GM11168 (cell line): ENCODE data around the gene ZNF225.
"Not testable (repeated sequence)": the region's sequence is repeated elsewhere in the genome, so short reads cannot be mapped to it uniquely, and the experiment has no call there.

Source experiments
- in situ Hi-C: fragments of 300-500 bp; cut with MboI; formaldehyde crosslinking; loops from one replicate; pipeline ENCODE4 v1.12.0; 2022; ENCODE audit warnings: low sequenced_read_pairs; ENCODE audit not compliant: unreplicated experiment

The ZNF225 gene

GRCh38 chr19:44113138-44113783 lies at the start of gene ZNF225:
ZNF225 (plus strand) TSS chr19:44113399; CDS start chr19:44115828, 2,429 bp downstream.
- in situ Hi-C loops, result no loop called here

DNA sequence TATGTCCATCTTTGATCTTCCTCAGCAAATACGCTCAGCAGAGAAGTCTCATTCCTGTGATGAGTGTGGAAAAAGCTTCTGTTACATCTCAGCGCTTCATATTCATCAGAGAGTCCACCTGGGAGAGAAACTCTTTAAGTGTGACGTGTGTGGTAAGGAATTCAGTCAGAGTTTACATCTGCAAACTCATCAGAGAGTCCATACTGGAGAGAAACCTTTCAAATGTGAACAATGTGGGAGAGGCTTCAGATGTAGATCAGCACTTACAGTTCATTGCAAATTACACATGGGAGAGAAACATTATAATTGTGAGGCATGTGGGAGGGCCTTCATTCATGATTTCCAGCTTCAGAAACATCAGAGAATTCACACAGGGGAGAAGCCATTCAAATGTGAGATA lies 46.9 kb upstream of the ZNF225 start:
- in situ Hi-C loops, result no loop called here

DNA sequence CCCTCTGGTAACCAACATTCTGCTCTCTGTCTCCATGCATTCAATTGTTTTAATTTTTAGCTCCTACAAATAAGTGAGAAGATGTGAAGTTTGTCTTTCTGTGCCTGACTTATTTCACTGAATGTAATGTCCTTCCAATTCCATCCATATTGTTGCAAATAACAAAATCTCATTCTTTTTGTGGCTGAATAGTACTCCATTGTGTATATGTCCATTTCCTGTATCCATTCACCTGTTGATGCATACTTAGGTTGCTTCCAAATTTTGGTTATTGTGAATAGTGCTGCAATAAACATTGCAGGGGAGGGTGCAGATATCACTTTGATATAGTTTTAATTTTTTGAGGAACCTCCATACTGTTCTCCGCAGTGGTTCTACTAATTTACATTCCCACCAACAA lies 43.8 kb upstream of the ZNF225 start:
- in situ Hi-C loops, result no loop called here

- in situ Hi-C loops, result no loop called here
These were observed 41.2 kb upstream of the ZNF225 start, which contains the start of gene ZNF284 for GRCh38 chr19:44071824-44072542. ZNF284 (plus strand) TSS chr19:44072159; CDS start chr19:44076390, 4,231 bp downstream.

DNA sequence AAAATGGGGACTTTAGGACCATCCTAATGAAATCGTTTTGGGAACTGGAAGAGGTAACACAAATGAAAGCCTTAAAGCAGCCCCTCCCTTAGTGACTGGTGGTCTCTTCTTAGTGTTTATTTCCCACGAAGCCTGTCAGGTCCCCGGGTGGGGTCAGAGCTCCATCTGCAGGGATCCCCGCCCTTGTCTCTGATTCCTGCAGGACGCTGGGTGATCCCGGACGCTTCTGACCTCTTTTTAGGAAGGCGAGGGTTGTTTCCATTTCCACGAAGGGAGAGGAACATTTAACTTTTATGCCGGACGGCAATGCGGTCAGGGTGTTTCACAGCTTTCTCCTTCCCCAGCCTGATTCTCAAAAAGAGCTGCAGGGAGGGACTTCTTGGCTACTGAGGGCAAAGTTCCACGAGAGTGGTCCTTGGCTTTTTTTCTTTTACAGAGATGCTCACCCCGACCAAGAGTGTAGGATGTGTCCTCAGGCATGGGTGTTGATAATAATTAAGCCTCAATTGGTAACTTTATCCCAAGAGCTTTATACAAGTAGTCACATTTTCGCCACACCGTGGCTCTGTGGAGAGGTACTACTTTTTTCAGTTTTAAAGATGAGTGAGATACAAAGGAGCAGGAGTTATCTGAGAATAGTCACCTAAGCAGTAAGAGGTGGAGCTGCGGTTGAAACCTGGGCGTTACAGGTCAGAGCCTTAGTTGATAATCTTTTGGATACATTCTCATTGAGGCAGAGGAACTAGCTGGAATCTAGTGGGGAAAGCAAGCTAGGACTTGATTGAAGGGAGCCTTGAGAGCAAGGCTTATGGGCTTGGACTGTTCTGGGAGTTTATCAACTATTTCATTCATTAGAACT lies 40.4 kb upstream of the ZNF225 start:
- in situ Hi-C loops, result no loop called here

GRCh38 chr19:44076325-44076724 lies 36.9 kb upstream of the ZNF225 start:
- in situ Hi-C loops, result no loop called here

- in situ Hi-C loops, result no loop called here
These were observed 21.1 kb upstream of the ZNF225 start for GRCh38 chr19:44092108-44092507.

- in situ Hi-C loops, result no loop called here
These were observed 19.1 kb upstream of the ZNF225 start, which contains the start of gene ZNF224 for GRCh38 chr19:44093931-44094765. ZNF224 (plus strand) TSS chr19:44094361; CDS start chr19:44097874, 3,513 bp downstream.

GRCh38 chr19:44107751-44108150 lies 5.4 kb upstream of the ZNF225 start:
- in situ Hi-C loops, result no loop called here

DNA sequence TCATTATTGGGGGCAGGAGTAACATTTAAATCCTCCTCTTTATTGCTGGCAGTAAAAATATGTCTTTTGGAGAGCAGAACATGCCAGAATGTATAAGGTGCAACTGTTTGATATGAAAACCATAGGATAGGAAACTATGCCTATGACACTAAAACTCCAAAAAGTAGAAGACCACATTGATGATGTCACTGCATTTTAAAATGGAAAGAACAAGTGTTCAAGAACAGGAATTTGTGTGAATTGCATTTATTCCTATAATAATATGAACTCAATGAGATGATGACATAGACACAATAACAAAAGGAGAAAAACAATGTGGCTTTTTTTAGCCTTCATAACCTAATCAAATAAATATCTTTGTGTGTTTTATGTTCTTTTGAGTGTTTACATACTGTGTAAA lies 3.7 kb upstream of the ZNF225 start:
- in situ Hi-C loops, result no loop called here

- in situ Hi-C loops, result no loop called here
These were observed 1.2 kb upstream of the ZNF225 start for GRCh38 chr19:44111910-44112463.

- in situ Hi-C loops, result no loop called here
These were observed 429 bp upstream of the ZNF225 start for GRCh38 chr19:44112802-44113137.

DNA sequence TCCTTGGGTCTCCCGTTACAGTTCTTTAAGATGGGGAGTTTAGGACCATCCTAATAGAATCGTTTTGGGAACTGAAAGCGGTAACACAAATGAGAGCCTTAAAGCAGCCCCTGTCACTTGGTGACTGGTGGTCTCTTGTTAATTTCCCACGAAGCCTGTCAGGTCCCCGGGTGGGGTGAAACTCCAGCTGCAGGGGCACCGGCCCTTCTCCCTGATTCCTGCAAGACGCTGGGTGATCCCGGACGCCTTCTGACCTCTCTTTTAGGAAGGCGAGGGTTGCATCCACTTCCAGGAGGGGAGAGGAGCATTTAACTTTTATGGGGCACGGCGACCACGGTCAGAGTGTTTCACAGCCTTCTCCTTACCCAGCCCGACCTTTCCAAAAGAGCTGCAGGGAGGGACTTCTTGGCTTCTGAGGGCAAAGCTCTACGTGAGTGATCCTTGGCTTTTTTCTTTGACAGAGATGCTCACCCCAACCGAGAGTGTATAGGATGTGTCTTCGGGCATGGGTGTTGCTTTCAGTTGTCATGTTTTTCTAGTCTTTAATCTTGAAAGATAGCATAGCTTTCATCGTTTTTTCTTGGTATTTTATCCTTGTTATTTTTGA lies 688 bp downstream of the ZNF225 start:
- in situ Hi-C loops, result no loop called here

- in situ Hi-C loops, result not testable (repeated sequence)
These were observed 8.0 kb downstream of the ZNF225 start for GRCh38 chr19:44121162-44121561.

GRCh38 chr19:44131955-44132354 lies 18.8 kb downstream of the ZNF225 start:
- in situ Hi-C loops, result no loop called here

GRCh38 chr19:44141191-44142058 lies 28.2 kb downstream of the ZNF225 start, which contains the start of gene ZNF234:
ZNF234 (plus strand) TSS chr19:44141554; CDS start chr19:44144633, 3,079 bp downstream.
- in situ Hi-C loops, result no loop called here

DNA sequence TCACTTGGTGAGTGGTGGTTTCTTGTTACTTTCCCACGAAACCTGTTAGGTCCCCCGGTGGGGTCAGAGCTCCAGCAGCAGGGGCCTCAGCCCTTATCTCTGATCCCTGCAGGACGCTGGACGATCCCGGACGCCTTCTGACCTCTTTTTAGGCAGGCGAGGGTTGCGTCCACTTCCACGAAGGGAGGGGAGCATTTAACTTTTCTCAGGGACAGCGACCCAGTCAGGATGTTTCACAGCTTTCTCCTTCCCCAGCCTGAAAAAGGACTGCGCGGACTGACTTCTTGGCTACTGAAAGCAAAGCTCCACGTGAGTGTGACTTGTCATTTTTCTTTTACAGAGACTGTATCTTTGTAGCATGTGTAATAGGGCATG lies 28.8 kb downstream of the ZNF225 start:
- in situ Hi-C loops, result no loop called here

- in situ Hi-C loops, result no loop called here
These were observed 36.6 kb downstream of the ZNF225 start for GRCh38 chr19:44149776-44150175.
